GM19043 (cell line): ENCODE measurements around the gene PALLD.
"Not testable (repeated sequence)": the region's sequence is repeated elsewhere in the genome, so short reads cannot be mapped to it uniquely, and the experiment has no call there.

ENCODE experiments used
- ATAC-seq: cut with Tn5 transposase; IDR thresholded peaks from one replicate; pipeline ENCODE4 v1.9.1; 2021; ENCODE audit warnings: low read depth; ENCODE audit not compliant: unreplicated experiment

The PALLD gene

DNA sequence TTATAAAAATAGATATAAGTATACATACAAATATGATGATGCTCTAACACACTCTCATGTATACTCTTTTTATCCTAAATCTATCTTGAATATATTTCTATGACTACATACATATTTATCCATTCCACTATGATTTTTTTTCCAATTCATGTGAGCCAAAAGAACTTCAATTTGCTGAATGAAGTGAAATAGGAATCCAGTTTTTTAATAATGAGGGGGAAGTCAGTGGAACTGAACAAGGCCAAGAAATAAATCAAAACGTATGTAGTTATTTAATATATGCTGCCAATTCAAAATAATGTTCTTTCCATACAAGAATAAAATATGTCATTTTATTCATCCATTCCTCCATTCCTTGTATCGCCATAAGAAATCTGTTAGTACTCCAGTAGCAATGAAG lies 6.1 kb upstream of the PALLD start:
- no peak for ATAC-seq

DNA sequence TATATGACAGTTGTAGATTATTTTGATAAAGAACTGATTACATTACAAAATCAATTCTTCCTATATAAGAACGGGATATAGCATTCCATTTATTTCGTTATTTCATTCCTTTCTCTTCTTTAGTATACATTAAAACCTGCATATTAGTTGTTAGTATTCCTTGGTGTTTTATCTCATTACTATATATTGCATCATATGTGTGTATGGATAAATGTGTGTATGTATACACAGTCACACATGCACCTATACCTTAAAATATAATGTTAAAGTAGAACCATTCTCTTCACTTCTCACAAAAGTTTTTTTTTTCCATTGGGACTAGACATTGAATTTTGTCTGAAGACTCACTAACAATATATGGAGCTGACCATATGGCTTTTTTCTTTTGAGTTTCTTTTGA lies 5.3 kb upstream of the PALLD start:
- ATAC-seq: no peak

DNA sequence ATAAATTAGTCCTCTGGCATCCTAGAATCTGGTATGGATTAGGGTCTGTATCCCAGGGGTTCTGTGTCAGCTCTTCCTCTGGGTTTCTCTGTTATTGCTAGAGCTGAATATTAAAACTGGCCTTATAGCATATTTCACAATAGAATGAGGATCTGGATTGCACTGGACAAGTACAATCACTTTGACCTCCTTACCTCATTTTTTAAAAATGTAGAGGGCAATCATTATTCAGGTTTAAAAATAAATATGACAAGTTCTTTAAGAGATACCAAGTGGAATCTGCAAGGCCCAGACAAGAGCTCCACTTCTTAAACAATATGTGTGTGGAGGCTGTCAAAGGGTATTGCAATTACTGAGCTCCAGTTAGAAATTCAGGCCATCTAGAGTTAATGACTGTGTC lies 1.4 kb downstream of the PALLD start:
- ATAC-seq: no peak

DNA sequence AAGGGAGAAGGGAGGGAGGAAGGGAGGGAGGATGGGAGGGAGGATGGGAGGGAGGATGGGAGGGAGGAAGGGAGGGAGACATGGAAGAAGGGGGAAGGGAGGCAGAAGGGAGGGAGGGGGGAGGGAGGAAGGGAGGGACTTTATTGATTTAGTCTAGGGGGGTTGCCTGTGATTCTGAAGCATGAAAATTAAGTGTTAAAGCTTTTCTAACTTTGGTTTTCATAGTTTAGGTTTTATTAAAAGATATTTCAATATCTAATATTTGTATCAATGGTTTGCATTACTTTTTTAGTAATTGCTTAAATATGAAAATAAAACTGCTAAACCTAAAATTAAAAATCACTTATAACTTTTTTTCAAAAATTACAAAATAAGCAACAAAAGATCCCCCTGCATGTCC lies 2.4 kb downstream of the PALLD start:
- ATAC-seq: no peak

DNA sequence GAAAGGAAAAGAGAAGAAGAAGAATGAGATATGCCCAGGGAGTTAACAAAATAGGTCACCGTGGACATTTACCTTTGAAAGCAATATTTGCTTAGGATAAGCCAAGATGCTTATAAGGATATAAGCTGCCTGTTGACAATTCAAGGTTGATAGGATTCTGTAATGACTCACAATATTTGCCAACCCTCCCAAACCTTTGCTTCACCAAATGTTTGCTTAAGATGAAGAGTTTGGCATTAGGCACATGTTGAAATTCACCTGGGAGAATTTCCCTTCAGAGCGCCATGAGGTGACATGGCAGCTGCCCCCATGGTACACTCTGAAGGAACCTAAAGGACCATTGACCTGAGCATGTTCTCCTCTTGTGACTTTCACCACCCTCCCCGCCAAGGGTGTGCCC lies 4.6 kb downstream of the PALLD start:
- no peak for ATAC-seq

DNA sequence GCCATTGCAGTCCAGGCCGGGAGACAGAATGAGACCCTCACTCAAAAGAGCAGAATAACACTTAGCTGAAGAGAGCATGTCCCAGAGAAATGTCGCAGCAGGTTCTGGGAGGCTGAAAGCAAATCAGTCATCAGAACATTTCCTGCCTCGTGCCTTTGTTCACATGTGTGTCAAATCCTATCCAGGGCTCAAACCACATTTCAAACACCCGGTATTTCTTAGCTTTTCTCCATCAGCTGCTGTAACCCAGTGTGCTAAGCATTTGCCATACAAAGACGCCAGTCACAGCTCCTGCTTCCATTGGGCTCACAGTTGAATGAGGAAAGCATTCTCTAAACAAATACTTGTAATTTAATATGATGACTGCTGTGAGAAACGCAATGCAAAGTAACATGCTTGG lies 6.0 kb downstream of the PALLD start:
- no peak for ATAC-seq

DNA sequence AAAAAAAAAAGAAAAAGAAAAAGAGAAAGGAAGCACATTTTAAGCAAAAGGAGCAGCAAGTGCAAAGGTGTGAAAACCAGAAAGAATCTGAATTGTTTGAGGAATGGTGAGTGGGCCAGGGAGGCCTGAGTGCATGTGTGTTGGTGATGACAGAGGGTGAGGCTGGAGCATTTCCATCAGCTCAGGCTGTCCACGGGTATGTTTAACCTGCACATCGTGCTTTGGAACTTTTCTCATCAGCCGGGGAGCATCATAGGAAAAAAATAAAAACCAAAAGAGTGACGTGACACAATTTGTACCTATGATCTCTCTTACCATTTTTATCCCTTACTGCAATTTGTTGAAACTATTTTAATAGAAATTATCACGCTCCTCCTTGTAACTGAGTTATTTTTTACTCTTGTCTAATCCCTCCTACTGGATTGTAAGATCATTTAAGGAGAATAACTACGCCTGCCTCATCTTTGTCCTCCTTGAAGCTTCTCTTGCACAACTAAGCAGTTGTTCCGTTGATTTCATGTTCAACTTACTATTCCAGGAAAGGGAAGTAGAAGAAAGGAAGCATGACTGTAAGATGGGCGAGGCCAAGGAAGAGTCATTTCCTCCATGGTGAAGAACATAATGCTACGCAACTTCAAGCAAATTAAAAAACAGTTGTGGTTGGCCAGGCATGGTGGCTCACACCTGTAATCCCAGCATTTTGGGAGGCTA lies 7.0 kb downstream of the PALLD start:
- ATAC-seq: no peak

DNA sequence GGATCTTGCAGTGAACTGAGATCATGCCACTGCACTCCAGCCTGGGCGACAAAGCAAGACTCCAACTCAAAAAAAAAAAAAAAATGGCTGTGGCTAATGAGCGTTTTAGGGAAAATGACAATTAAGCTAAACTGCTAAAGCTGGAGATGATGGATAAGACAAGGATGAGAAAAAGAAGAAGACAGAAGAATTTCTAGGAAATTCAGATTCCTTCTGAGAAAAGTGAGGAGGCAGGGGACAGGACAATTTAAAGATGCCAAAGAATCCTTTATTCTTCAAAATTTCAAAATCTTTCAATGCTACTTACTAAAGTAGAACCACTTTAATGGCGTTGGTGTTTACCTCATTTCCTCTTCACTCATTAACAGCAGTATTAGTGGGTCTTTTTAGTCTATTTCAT lies 7.7 kb downstream of the PALLD start:
- no peak for ATAC-seq

DNA sequence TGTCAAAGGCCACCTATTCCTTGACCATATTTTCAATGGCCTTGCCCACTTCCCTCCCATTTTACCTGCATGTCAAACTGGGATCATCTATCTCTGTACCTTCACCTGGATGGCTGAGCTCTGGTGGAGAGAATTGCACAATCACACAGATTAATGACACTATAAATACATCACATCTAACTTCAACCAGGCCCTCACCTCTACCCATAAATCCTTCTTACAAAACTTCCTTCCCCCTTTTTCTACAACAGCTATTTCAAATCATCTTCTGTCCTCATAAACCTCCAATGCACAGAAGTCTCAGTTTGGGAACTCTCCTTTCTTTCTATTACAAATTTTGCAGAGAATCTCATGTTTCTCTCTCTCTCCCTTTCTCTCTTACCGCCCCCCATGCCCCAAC lies 9.2 kb downstream of the PALLD start:
- ATAC-seq: no peak

DNA sequence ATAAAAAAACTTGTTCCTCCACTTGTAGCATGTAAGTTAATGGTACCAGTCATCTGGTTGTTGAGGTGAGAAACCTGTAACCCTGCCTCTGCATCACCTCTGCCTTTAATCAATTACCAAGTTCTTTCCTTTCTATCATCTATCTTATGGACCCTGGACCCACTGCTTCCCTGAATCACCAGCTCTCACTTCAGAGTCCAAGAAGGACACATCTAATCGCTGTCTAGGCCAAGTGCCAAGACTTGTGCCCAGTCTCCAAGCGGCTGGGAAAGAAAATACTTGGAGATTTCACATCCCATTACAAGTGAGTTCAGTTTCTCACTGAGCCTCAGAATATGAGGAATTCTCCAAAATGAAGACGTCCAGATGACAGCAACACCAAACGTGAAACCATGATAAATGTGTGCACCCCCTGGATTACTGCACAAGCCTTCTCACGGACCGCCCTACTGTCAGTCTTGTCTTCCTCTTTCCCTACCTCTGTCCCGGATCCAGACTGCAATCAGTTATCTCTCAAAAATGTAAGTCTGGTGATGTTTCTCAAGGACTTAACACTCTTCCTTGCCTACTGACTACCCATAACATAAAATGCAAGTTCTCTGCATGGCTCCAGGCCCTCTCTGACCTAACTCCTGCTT lies 10.4 kb downstream of the PALLD start:
- no peak for ATAC-seq

DNA sequence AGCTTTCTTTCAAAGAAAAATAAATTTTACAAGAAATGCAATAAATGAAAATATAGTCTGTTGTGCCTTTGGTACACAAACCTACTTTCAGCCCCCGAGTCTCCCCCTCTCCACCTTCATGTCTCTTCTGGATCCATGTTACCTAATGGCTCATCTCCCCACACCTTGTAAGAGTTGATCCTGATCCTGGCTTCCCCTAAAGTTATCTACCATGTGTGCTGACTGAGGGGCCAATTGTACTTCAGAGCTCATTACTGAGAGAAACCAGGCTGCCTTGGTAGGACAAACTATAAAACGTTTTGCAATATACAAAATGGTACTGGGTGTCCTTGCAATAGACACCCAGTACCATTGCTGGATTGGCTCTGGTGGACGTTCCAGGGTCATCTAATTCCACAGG lies 11.8 kb downstream of the PALLD start:
- no peak for ATAC-seq

DNA sequence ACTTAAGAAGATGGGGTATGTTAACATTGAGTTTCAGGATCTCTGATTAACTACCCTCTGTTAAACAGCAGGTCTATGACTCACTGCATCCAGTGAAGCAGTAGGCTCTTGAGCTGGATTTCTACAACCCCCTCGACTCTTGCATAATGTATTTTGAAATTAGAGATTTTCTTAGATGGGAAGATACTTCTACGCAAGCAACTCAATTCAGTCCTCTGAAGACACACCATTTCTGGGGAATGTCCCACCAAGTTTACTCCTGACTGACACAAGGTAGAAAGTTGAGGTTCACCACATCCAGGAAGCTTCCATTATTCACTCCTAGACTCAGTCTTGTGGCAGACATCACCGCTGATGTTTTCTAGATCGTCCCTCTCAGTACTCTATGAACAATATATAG lies 12.9 kb downstream of the PALLD start:
- ATAC-seq: no peak

DNA sequence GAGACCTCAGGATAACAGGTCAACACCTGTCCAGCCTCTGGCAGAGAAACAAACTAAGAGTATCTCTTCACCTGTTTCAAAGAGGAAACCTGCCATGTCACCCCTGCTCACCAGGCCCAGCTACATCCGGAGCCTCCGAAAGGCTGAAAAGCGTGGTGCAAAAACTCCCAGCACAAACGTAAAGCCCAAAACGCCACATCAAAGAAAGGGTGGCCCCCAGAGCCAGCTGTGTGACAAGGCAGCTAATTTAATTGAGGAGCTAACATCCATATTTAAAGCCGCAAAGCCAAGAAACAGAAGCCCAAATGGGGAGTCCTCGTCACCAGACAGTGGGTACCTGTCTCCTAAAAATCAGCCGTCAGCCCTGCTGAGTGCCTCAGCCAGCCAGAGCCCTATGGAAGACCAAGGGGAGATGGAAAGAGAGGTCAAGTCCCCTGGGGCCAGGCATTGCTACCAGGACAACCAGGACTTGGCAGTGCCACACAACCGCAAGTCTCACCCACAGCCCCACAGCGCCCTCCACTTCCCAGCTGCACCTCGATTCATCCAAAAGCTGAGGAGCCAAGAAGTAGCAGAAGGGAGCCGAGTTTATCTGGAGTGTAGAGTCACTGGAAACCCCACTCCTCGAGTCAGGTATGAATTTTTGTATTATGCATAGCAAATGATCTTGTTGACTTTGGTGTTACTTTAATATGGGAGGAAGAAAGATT lies 15.1 kb downstream of the PALLD start:
- ATAC-seq: no peak

DNA sequence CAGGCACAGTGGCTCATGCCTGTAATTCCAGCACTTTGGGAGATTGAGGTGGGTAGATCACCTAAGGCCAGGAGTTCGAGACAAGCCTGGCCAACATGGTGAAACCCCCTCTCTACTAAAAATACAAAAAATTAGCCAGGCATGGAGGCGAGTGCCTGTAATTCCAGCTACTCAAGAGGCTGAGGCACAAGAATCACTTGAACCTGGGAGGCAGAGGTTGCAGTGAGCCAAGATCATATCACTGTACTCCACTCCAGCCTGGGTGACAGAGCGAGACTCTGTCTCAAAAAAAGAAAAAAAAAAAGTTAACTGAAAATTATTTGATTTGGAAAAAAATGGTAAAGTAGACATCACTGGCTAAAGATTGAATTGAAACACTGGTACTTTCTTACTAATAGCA lies 17.0 kb downstream of the PALLD start:
- ATAC-seq: not testable (repeated sequence)

DNA sequence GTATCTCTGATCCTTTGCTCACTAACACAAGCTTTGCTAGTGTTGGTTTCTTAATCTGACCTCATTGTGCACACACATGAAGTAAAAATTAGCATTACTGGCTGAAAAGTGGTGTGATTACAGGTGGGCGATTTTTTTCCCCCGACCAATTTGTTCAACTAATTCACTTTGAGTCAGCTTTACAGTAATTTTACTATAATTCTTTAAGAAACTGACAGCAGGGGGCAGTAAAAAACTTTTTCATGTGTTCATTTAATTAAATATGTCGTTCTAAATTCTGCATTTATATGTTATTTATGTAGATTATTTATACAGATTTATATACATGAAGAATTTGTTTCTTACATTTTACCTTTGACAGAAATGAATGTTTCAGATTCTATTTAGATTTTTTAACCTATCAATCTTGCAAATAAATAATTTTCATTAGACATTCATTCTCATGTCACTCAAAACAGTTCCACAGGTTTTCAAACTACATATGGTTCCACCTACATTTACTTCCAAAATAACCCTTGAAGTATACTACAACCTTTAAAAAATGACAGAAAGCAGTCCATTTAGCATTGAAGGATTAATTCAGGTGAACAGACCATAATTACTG lies 17.5 kb downstream of the PALLD start:
- ATAC-seq: no peak

DNA sequence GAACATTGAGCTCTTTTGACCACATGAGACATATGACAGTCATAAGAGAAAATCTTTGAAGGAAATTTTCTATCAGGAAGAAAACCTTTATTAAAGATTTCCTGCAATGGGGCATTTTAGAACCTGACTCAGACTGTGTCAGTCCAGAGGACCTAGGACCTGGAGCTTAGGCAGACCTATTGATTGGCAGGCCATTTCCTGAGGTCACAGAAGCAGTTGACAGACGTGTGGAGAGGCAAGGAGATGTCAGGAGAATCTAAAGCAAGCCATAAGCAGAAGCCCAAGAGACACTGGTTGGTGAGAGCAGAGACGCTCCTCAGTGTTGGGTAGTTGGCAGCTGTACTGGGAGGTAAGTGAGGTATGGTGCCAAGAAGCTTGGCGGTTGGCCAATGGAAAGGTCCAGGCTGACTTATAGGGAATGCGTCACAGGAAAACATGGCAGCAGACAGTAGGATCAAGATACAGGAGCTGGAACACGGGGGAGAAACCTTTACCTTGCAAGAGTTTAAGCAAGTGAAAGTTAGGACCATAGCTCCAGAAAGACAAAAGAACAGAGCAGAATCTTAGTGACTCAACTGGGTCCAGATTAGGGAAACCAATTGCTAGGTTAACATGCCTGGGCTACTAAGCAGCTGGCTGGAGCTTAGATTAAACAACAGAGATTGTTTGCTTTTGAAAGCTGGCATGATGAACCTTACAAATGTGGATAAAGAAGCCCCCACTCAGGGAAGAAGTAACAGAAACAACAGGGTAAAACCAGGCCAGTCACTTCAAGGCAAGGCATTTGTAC lies 18.6 kb downstream of the PALLD start:
- no peak for ATAC-seq

DNA sequence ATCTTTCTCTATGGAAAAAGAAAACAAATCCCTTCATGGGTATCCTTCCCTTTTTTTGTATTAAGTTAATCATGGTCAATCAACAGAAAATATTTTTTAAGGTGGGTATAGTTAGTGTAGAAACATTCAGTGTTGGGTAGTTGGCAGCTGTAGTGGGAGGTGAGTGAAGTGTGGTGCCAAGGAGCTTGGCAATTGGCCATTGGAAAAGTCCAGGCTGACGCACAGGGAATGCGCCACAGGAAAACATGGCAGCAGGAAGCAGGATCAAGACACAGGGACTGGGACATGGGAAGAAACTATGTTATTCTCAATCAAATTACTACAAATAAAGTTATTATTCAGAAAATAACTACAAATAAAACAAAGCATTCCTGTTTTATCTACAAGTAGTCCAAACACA lies 20.0 kb downstream of the PALLD start:
- ATAC-seq: no peak

DNA sequence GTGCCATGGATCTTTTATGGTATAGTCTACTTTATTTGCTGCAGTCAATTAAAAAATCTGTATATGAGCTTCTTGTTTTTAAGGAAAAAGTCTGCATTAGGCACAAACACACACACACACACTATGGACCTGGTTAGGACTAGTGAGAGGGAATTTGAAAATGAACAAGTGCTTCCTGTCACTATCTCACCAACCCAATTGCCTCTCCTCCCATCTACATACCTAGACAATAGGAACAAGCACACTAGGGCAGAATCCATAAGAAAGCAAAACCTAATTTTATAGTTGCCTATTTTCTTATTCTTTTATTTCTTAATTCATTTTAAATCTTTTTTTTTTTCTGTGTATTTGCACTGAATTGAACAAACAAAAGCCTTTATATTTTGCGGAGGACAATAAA lies 22.7 kb downstream of the PALLD start:
- no peak for ATAC-seq

DNA sequence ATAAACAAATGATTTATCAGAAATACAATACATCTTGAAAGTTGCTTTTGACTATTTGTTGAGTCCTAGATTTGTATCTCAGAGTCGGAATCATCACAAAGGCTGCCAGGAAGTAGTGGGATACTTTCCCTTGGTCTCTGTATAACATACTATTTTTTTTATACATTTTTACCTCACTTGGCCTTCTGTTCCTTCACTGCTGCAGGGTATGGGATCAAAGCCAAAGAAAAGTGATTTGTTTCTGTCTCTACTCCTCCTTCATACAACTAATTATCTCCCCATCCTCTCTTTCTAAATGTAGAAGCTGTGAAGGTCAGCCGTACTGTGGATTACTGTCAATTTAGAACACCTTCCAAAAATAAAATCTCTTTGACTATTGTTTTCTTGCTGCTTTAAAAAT lies 24.9 kb downstream of the PALLD start:
- no peak for ATAC-seq

DNA sequence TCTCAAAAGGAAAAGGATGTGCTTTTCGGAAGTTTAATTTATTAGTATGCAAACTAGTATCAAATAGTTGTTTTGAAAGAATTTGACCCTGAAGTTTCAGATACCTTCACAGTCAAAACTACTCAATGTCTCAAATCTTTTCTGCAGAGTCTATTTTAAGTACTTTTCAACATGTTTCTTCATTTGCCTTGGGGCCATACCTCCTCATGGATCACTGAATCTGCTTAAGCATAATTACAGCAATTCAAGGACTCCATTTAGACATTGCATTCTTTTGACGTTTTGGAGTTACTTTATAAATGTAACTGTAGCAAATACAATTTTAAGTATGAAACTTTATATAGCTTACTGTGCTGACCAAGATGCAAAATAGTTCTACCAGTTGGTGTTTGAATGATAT lies 25.5 kb downstream of the PALLD start:
- ATAC-seq: no peak
